Ishikawa (cell line): ENCODE measurements around the gene ABCA1.

Experiments
- CEBPB ChIP-seq: IDR thresholded peaks from 2 replicates; pipeline ENCODE4 v1.6.1; 2012
- CREB1 ChIP-seq: IDR thresholded peaks from 2 replicates; pipeline ENCODE4 v1.6.1; 2012; ENCODE audit warnings: low read depth
- EGR1 ChIP-seq: IDR thresholded peaks from 2 replicates; pipeline ENCODE4 v1.6.1; 2012
- EP300 ChIP-seq: IDR thresholded peaks from 2 replicates; pipeline ENCODE4 v1.6.1; 2012; ENCODE audit warnings: borderline replicate concordance
- FOXM1 ChIP-seq: IDR thresholded peaks from 2 replicates; pipeline ENCODE4 v1.6.1; 2012; ENCODE audit warnings: low read depth, borderline replicate concordance
- NFIC ChIP-seq: IDR thresholded peaks from 2 replicates; pipeline ENCODE4 v1.6.1; 2012
- RAD21 ChIP-seq: IDR thresholded peaks from 2 replicates; pipeline ENCODE4 v1.6.1; 2012; ENCODE audit warnings: low read depth
- TAF1 ChIP-seq: IDR thresholded peaks from 2 replicates; pipeline ENCODE4 v1.6.1; 2012; ENCODE audit warnings: low read depth, mild to moderate bottlenecking
- TCF12 ChIP-seq: IDR thresholded peaks from 2 replicates; pipeline ENCODE4 v1.6.1; 2012; ENCODE audit warnings: low read depth
- TEAD4 ChIP-seq: IDR thresholded peaks from 2 replicates; pipeline ENCODE4 v1.6.1; 2012
- YY1 ChIP-seq: IDR thresholded peaks from 2 replicates; pipeline ENCODE4 v1.6.1; 2012; ENCODE audit warnings: low read depth
- ZBTB7A ChIP-seq: IDR thresholded peaks from 2 replicates; pipeline ENCODE4 v1.6.1; 2012; ENCODE audit warnings: low read depth
- TF ChIP-seq, protein P1 (sequence below): IDR thresholded peaks from 2 replicates; pipeline ENCODE4 v1.6.1; 2012; ENCODE audit warnings: low read depth, mild to moderate bottlenecking
- TF ChIP-seq, protein P2 (sequence below): IDR thresholded peaks from 2 replicates; pipeline ENCODE4 v1.6.1; 2012
- TF ChIP-seq, protein P3 (sequence below): IDR thresholded peaks from 2 replicates; pipeline ENCODE4 v1.6.1; 2012

The ABCA1 gene

DNA sequence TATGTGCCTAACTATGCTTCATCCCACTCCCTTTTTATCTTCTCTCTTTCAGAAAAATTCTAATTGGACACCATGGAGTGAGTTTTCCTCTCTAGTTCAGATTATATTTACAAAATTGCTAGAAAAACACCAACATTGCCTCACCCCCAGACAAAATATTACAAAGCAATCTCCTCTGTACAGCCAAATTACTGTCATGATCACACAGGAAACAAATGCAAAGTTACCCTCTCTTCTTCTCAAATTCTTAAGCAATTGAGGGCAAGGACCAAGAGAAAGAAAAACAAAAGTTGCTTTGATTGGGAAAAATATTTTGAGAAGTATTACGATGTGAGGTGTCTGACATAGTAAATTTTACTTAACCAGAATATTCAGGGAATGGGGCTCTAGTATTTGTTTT is 30.8 kb upstream of the ABCA1 start:
- TF ChIP-seq, protein P1, sequence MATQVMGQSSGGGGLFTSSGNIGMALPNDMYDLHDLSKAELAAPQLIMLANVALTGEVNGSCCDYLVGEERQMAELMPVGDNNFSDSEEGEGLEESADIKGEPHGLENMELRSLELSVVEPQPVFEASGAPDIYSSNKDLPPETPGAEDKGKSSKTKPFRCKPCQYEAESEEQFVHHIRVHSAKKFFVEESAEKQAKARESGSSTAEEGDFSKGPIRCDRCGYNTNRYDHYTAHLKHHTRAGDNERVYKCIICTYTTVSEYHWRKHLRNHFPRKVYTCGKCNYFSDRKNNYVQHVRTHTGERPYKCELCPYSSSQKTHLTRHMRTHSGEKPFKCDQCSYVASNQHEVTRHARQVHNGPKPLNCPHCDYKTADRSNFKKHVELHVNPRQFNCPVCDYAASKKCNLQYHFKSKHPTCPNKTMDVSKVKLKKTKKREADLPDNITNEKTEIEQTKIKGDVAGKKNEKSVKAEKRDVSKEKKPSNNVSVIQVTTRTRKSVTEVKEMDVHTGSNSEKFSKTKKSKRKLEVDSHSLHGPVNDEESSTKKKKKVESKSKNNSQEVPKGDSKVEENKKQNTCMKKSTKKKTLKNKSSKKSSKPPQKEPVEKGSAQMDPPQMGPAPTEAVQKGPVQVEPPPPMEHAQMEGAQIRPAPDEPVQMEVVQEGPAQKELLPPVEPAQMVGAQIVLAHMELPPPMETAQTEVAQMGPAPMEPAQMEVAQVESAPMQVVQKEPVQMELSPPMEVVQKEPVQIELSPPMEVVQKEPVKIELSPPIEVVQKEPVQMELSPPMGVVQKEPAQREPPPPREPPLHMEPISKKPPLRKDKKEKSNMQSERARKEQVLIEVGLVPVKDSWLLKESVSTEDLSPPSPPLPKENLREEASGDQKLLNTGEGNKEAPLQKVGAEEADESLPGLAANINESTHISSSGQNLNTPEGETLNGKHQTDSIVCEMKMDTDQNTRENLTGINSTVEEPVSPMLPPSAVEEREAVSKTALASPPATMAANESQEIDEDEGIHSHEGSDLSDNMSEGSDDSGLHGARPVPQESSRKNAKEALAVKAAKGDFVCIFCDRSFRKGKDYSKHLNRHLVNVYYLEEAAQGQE: no peak
- no peak for TF ChIP-seq ZBTB7A

DNA sequence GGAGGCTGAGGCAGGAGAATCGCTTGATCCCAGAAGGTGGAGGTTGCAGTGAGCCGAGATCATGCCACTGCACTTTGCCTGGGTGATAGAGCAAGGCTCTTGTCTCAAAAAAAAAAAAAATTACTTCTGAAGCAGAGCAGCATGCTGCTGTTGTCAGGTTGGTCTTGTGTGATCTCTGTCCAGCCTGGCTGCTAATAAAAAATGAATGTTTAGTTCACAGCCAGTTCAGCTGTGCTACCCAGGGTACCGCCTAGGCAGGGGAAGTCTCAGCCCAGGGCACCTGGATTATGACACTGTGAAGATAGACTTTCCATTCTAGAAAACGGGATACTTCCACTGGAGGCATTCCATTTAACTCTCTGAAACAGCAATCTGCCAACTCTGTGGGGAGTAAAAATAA is 23.5 kb upstream of the ABCA1 start:
- TF ChIP-seq TCF12 (no peak), RAD21 (no peak), NFIC (no peak), ZBTB7A (no peak), FOXM1 (no peak), EGR1 (no peak), YY1 (no peak), EP300 (no peak), CEBPB (no peak), CREB1 (no peak), TEAD4 (no peak), TAF1 (no peak)
- TF ChIP-seq, protein P1: no peak
- TF ChIP-seq, protein P2, sequence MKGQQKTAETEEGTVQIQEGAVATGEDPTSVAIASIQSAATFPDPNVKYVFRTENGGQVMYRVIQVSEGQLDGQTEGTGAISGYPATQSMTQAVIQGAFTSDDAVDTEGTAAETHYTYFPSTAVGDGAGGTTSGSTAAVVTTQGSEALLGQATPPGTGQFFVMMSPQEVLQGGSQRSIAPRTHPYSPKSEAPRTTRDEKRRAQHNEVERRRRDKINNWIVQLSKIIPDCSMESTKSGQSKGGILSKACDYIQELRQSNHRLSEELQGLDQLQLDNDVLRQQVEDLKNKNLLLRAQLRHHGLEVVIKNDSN: no peak
- TF ChIP-seq, protein P3, sequence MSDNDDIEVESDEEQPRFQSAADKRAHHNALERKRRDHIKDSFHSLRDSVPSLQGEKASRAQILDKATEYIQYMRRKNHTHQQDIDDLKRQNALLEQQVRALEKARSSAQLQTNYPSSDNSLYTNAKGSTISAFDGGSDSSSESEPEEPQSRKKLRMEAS: no peak

DNA sequence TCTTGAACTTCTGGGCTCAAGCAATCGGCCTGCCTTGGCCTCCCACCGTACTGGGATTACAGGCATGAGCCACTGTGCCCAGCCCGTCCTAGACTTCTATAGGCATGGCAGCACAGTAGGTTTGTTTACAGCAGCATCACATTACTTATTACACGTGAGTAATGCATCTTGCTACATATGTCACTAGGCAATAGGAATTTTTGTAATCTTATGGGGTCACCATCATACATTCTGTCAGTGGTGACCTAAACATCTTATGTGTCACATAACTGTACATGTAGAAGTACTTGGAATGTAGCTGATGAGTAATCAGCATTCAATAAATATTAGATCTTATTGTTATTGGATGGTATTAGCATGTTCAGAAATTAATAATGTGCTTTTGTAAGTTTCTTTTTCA is 22.9 kb upstream of the ABCA1 start:
- TF ChIP-seq TAF1 (no peak), NFIC (no peak), RAD21 (no peak), ZBTB7A (no peak), TCF12 (no peak), EP300 (no peak), CREB1 (no peak)
- TF ChIP-seq, protein P3: no peak
- TF ChIP-seq, protein P2: no peak

DNA sequence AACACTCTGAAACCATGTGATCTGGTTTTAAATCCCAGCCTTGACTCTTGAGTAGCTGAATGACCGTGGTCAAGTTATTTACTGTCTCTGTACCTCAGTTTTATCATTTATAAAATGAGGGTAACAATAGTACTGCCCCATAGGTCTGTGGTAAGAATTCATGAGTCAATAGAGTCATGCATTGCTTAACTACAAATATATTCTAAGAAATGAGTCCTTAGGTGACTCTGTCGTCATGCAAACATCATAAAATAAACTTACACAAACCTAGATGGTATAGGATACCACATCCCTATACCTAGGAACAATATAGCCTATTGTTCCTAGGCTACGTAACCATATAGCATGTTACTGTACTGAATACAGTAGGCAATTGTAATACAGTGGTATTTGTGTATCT is 20.3 kb upstream of the ABCA1 start:
- TF ChIP-seq EP300 (no peak), RAD21 (no peak), CEBPB (no peak), TAF1 (no peak), NFIC (no peak), TCF12 (no peak), FOXM1 (no peak), CREB1 (no peak), TEAD4 (no peak), YY1 (no peak), EGR1 (no peak), ZBTB7A (no peak)
- TF ChIP-seq, protein P1: no peak
- TF ChIP-seq, protein P2: no peak
- TF ChIP-seq, protein P3: no peak
